Astrocyte of the cerebellum (primary cell): Measurements from ENCODE around the gene OLFM1.

Experiments
- DNase-seq: peaks from one replicate; pipeline ENCODE4 v3.0.0-alpha.2; 2011; ENCODE audit warnings: low read depth
- H3K4me3 ChIP-seq: 2 replicates; pipeline ENCODE4 v1.5.1; 2011; ENCODE audit warnings: mild to moderate bottlenecking, low read depth, low read length, moderate library complexity
- in situ Hi-C: cut with HindIII; loops from 2 replicates; pipeline ENCODE4 v1.10.0; 2017; ENCODE audit warnings: low sequenced_read_pairs
- TF ChIP-seq, protein P1 (sequence below): IDR thresholded peaks from 2 replicates; pipeline ENCODE4 v1.5.1; 2012; ENCODE audit warnings: low read length, low read depth, moderate library complexity, mild to moderate bottlenecking; ENCODE audit errors: missing control alignments

Gene OLFM1

DNA sequence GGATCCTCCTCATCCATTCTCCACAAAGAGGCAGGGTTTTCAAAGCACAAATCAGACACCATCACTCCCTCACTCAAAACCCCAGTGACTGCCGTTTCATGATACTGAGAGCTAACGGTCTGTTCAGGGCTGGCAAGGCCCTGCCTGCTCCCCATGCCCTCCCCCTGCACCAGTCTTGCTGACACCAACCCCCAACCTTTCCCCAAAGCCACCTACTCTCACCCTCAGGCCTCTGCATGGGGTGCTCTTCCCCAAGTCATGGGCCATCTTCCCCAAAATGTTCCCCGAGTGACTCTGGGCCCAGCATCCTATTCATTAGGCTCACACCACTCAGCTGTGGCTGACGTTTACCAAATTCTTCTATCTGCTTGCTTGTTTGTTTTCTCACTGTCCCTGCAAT lies 21.7 kb upstream of the OLFM1 start:
- DNase-seq = no peak
- no peak overlapping the region for H3K4me3 ChIP-seq
- in situ Hi-C loops = no loop called here
- TF ChIP-seq, protein P1, sequence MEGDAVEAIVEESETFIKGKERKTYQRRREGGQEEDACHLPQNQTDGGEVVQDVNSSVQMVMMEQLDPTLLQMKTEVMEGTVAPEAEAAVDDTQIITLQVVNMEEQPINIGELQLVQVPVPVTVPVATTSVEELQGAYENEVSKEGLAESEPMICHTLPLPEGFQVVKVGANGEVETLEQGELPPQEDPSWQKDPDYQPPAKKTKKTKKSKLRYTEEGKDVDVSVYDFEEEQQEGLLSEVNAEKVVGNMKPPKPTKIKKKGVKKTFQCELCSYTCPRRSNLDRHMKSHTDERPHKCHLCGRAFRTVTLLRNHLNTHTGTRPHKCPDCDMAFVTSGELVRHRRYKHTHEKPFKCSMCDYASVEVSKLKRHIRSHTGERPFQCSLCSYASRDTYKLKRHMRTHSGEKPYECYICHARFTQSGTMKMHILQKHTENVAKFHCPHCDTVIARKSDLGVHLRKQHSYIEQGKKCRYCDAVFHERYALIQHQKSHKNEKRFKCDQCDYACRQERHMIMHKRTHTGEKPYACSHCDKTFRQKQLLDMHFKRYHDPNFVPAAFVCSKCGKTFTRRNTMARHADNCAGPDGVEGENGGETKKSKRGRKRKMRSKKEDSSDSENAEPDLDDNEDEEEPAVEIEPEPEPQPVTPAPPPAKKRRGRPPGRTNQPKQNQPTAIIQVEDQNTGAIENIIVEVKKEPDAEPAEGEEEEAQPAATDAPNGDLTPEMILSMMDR = no peak

DNA sequence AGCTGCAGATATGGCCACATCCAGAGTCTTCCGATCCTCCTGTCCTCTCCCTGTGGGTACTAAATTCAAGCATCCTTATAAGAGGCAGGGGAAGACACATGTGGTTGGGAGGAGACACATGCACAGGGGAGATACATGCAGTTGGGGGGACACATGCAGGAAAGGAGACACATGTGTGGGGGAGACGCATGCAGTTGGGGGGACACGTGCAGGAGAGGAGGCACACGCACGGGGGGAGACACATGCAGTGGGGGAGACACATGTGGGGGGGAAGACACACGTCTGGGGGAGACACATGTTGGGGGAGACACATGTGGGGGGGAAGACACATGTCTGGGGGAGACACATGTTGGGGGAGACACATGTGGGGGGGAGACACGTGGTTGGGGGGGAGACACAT lies 21.2 kb upstream of the OLFM1 start:
- in situ Hi-C loops = no loop called here
- H3K4me3 ChIP-seq = no peak overlapping the region
- TF ChIP-seq, protein P1 = no peak
- no peak for DNase-seq

- TF ChIP-seq, protein P1 = no peak
- no peak overlapping the region for H3K4me3 ChIP-seq
- DNase-seq = no peak
- in situ Hi-C loops = no loop called here
Observed at GRCh38 chr9:135067096-135067710, 20.3 kb upstream of the OLFM1 start.

DNA sequence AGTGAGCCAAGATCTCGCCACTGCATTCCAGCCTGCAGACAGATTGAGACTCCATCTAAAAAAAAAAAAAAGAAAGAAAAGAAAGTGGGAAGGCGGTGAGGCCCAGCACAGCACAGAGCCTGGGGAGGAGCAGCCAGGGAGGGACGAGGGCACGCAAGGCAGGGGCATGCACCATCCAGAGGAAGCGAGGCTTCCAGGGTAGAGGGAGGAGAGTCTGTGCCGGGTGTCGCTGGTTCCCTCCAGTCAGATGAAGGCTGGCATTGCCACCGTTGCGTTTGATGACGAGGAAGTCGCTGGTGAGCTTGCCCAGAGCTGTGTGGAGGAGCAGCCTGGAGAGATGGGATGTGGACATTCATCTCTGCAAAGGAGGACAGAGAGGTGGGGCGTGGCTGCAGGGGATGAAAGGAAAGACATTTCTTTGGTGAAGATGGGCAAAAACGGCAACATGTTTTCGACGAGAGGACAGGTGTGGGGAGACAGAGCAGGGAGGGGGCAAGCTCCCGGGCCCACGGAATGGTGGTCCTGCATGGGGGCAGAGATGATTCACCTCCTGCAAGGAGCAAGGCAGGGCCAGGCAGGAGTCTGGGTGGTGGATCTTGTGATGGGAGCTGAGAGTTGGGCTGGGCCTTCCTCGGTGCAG lies 18.6 kb upstream of the OLFM1 start:
- DNase-seq = no peak
- H3K4me3 ChIP-seq = no peak overlapping the region
- TF ChIP-seq, protein P1 = no peak
- in situ Hi-C loops = no loop called here

DNA sequence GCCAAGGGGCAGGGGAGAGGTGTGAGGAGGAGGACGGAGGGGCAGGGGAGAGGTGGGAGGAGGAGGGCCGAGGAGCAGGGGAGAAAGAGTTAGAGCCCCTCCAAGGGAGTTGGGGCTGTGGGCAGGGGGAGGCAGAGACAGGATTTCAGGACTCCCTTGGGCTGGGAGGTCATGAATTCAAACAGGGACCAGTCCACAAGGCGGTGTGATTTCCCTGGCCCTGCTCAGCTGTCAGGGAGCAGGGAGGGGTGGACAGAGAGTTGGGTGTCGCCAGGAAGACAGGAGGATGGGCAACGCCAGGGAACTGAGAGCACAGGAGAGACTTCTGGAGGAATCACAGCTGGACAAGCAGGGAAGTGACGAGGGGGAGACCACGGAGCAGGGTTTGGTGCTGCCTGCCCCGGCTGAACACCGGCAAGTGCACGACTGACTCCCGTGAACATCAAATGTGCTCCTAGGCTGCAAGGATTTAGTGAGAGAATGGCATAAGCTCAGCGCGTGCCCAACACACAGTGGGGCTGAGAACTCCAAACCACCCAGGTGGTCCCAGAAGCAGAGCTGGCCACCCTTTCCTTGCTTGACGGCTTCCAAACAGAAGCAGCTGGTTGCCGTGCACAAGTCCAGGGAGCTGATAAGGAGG lies 17.8 kb upstream of the OLFM1 start:
- in situ Hi-C loops = no loop called here
- H3K4me3 ChIP-seq = no peak overlapping the region
- DNase-seq = no peak
- TF ChIP-seq, protein P1 = no peak

- in situ Hi-C loops = no loop called here
- no peak for DNase-seq
- no peak overlapping the region for H3K4me3 ChIP-seq
- TF ChIP-seq, protein P1 = no peak
Observed at GRCh38 chr9:135070198-135070951, 17.1 kb upstream of the OLFM1 start.
